Peyer's patch (tissue), 4 donors: ENCODE measurements around the gene POLR2F.

ENCODE experiments used
- POLR2A ChIP-seq, 2 donors: fragments of 450-650 bp; IDR thresholded peaks; one replicate each; pipeline ENCODE4 v1.5.1; 2017; ENCODE audit warnings: antibody characterized with exemption in 2 of 2, mild to moderate bottlenecking in 2 of 2, moderate library complexity in 2 of 2
- TF ChIP-seq, protein P1 (sequence below), 6 experiments: fragments of 450-650 bp in 4 of 6; fragments of 200-600 bp in 2 of 6; sonication (generic) in 1 of 6; IDR thresholded peaks; one replicate each; pipeline ENCODE4 v1.5.1; 2017 to 2019; ENCODE audit warnings: antibody characterized with exemption in 6 of 6, mild to moderate bottlenecking in 3 of 6, moderate library complexity in 1 of 6

DNA sequence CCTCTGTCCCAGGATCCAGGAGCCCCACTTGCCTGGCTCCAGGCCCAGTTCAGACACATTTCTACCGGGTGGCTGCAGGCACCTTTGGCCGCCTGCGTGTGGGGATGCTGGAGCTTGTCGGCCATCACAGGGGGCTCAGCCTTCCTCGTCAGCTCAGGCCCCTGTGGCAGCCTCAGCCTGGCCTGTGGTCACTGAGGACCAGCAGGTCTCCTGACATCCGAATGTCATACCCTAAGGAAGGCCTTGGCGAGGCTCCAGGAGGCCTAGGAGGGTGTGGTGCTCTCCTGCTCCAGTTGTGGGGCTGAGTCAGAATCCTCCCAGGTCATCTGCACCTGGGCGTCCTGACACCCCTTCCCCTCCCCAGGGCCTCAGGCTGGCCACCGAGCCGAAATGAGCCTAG is 45.7 kb downstream of the POLR2F start:
- TF ChIP-seq, protein P1, sequence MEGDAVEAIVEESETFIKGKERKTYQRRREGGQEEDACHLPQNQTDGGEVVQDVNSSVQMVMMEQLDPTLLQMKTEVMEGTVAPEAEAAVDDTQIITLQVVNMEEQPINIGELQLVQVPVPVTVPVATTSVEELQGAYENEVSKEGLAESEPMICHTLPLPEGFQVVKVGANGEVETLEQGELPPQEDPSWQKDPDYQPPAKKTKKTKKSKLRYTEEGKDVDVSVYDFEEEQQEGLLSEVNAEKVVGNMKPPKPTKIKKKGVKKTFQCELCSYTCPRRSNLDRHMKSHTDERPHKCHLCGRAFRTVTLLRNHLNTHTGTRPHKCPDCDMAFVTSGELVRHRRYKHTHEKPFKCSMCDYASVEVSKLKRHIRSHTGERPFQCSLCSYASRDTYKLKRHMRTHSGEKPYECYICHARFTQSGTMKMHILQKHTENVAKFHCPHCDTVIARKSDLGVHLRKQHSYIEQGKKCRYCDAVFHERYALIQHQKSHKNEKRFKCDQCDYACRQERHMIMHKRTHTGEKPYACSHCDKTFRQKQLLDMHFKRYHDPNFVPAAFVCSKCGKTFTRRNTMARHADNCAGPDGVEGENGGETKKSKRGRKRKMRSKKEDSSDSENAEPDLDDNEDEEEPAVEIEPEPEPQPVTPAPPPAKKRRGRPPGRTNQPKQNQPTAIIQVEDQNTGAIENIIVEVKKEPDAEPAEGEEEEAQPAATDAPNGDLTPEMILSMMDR (IDR thresholded peaks at IDR 0.05) = no peak
- TF ChIP-seq POLR2A (IDR thresholded peaks at IDR 0.05) = no peak
